Thyroid gland (tissue), 4 donors: Measurements from ENCODE around the gene FAM76A. TPM values are rescaled to one million over a fixed set of nuclear protein-coding genes. Genes with fewer than 3 reads are reported as not detected.

ENCODE experiments used
- DNase-seq, 2 donors: peaks; one replicate each; pipeline ENCODE4 v3.0.0-alpha.2; 2019
- H3K27ac ChIP-seq, 3 donors: fragments of 200-600 bp; sonication (generic); 1 replicate in 2 of 3; 2 replicates in 1 of 3; pipeline ENCODE4 v1.5.1; 2016 to 2019; ENCODE audit warnings: mild to moderate bottlenecking in 1 of 3, moderate library complexity in 1 of 3
- H3K27me3 ChIP-seq: fragments of 200-600 bp; sonication (generic); one replicate; pipeline ENCODE4 v1.5.1; 2019
- H3K36me3 ChIP-seq, 2 donors: fragments of 200-600 bp; sonication (generic); one replicate each; pipeline ENCODE4 v1.5.1; 2016 to 2019
- H3K4me1 ChIP-seq, 2 donors: fragments of 200-600 bp; sonication (generic); one replicate each; pipeline ENCODE4 v1.5.1; 2017 to 2019
- H3K4me3 ChIP-seq, 3 donors: fragments of 200-600 bp; sonication (generic); replicated peaks in 1 of 3; 1 replicate in 2 of 3; 2 replicates in 1 of 3; pipeline ENCODE4 v1.5.1; 2016; ENCODE audit warnings: mild to moderate bottlenecking in 1 of 3
- H3K9me3 ChIP-seq: fragments of 200-600 bp; sonication (generic); one replicate; pipeline ENCODE4 v1.5.1; 2017
- CTCF ChIP-seq, 6 experiments: fragments of 200-600 bp in 3 of 6; fragments of 450-650 bp in 3 of 6; sonication (generic) in 3 of 6; IDR thresholded peaks; one replicate each; pipeline ENCODE4 v1.5.1; 2016 to 2019; ENCODE audit warnings: antibody characterized with exemption in 6 of 6, mild to moderate bottlenecking in 2 of 6, inconsistent platforms in 1 of 6, moderate library complexity in 1 of 6
- POLR2A ChIP-seq, 2 donors: fragments of 450-650 bp; IDR thresholded peaks; one replicate each; pipeline ENCODE4 v1.6.1; 2017; ENCODE audit warnings: antibody characterized with exemption in 2 of 2, mild to moderate bottlenecking in 2 of 2, moderate library complexity in 1 of 2
- WGBS, 2 donors: methylation state at CpG; one replicate each; pipeline ENCODE4 v1.1.5; 2017; 5-methylcytosine and 5-hydroxymethylcytosine counted together
- intact Hi-C: fragments of 100-400 bp; cut with DNase I; formaldehyde crosslinking; loops from one replicate; pipeline ENCODE4 v1.15.1; 2023
- total RNA-seq, 4 donors: library from RNA; depleted of rRNA; stranded (reverse); fragments of >200 nt; gene quantifications; one replicate each; pipeline ENCODE4 v1.2.3, GENCODE V29; 2016

The FAM76A gene
- total RNA-seq, 4 donors from 2014 or later = 23.7 to 32.6 (median 30.7) TPM

DNA sequence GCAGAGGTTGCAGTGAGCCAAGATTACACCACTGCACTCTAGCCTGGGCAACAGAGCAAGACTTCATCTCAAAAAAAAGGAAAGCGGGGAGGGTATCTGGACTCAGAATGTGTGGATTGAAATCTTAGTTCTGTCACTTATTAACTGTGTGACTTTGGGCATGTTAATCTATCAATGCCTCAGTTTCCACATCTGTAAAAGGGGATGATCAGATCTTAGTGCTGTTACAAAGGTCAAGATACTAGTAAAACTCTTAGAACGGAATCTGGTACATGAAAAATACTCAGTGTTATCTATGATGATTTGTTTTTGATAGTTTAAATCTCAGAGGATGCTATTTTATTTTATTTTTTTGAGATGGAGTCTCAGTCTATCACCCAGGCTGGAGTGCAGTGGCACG is 10.5 kb downstream of the FAM76A start:
- WGBS, 2 donors = 96 to 99% methylated on average over 3 of the region's 3 CpGs
- no peaks in the 10 kb centered on the region for H3K4me1 ChIP-seq
- intact Hi-C loops = no loop called here
- H3K27ac ChIP-seq = no peak overlapping the region
- no peaks in the 10 kb centered on the region for H3K27me3 ChIP-seq
- peaks cover 30 to 32% of the 10 kb centered on the region in 2 donors for H3K36me3 ChIP-seq
- no peak for DNase-seq
- no peaks in the 10 kb centered on the region for H3K9me3 ChIP-seq
- TF ChIP-seq CTCF (IDR thresholded peaks at IDR 0.05) (no peak), POLR2A (IDR thresholded peaks at IDR 0.05) (no peak)
- H3K4me3 ChIP-seq = no peak overlapping the region

DNA sequence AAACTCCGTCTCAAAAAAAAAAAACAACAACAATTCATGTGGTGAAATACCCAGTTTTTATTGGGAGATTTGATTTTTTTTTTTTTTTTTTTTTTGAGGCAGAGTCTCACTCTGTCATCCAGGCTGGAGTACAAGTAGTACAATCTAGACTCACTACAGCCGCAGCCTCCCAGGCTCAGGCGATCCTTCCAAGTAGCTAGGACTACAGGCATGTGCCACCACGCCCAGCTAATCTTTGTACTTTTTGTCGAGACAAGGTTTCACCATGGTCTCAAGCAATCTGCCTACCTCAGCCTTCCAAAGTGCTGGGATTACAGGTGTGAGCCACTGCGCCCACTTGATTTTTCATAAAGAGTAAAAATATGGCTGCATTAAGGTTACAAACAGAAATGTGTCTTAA is 15.4 kb downstream of the FAM76A start:
- Histone ChIP-seq H3K27me3 (no peaks in the 10 kb centered on the region), H3K9me3 (no peaks in the 10 kb centered on the region), H3K27ac (no peak overlapping the region), H3K36me3 (peaks cover 23 to 43% of the 10 kb centered on the region in 2 donors), H3K4me1 (no peaks in the 10 kb centered on the region), H3K4me3 (no peak overlapping the region)
- 96 to 99% methylated on average over 6 of the region's 6 CpGs for WGBS, 2 donors
- no peak for DNase-seq
- TF ChIP-seq POLR2A (IDR thresholded peaks at IDR 0.05) (no peak), CTCF (IDR thresholded peaks at IDR 0.05) (no peak)
- intact Hi-C loops = no loop called here

- H3K27me3 ChIP-seq = no peaks in the 10 kb centered on the region
- H3K36me3 ChIP-seq = peaks cover 36 to 42% of the 10 kb centered on the region in 2 donors
- H3K27ac ChIP-seq = no peak overlapping the region
- DNase-seq = no peak
- 93 to 97% methylated on average over 5 of the region's 5 CpGs for WGBS, 2 donors
- no peak for TF ChIP-seq POLR2A (IDR thresholded peaks at IDR 0.05)
- TF ChIP-seq CTCF (IDR thresholded peaks at IDR 0.05) = no peak
- no peak overlapping the region for H3K4me3 ChIP-seq
- H3K4me1 ChIP-seq = no peaks in the 10 kb centered on the region
- intact Hi-C loops = no loop called here
- no peaks in the 10 kb centered on the region for H3K9me3 ChIP-seq
These were observed 18.8 kb downstream of the FAM76A start for GRCh38 chr1:27744556-27744955.

DNA sequence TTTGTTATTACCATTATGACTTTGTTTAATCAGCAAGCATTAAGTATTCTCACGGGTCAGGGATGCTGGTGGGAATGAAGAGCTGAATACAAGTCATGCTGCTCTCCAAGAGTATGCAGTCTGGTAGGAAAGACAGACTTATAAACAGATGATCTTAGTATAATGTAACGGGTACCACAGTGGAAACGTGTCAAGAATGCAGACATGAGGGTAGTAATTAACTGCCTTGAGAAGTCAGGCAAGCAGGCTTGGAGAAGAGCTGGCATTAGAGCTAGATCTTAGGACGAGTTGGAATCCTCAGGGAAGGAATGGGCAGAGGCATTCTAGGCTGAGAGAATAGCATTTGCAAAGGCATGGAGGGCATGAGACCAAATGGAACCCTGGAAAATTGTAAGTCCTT is 19.7 kb downstream of the FAM76A start:
- intact Hi-C loops = no loop called here
- Histone ChIP-seq H3K4me1 (no peaks in the 10 kb centered on the region), H3K27me3 (no peaks in the 10 kb centered on the region), H3K36me3 (peaks cover 45% of the 10 kb centered on the region in 2 donors), H3K4me3 (no peak overlapping the region), H3K9me3 (no peaks in the 10 kb centered on the region), H3K27ac (no peak overlapping the region)
- TF ChIP-seq CTCF (IDR thresholded peaks at IDR 0.05) = no peak
- TF ChIP-seq POLR2A (IDR thresholded peaks at IDR 0.05) = no peak
- no peak for DNase-seq
- WGBS, 2 donors = 90 to 92% methylated on average over 4 of the region's 4 CpGs

- intact Hi-C loops = loop anchor here (10.0 kb wide), 1 partner anchor 62 kb away; no protein-coding TSS in a partner anchor
- no peak for DNase-seq
- no peaks in the 10 kb centered on the region for H3K9me3 ChIP-seq
- H3K27ac ChIP-seq = no peak overlapping the region
- peaks cover 13 to 32% of the 10 kb centered on the region in 2 donors for H3K36me3 ChIP-seq
- 82 to 94% methylated on average over 3 of the region's 3 CpGs for WGBS, 2 donors
- no peaks in the 10 kb centered on the region for H3K27me3 ChIP-seq
- TF ChIP-seq POLR2A (IDR thresholded peaks at IDR 0.05) = no peak
- TF ChIP-seq CTCF (IDR thresholded peaks at IDR 0.05) = no peak
- H3K4me1 ChIP-seq = peaks cover 8% of the 10 kb centered on the region in 2 donors
- no peak overlapping the region for H3K4me3 ChIP-seq
These were observed 26.6 kb downstream of the FAM76A start for GRCh38 chr1:27752360-27752759.
